Upper lobe of left lung (tissue), 6 donors: Measurements from ENCODE around the gene LCMT1. TPM values are rescaled to one million over a fixed set of nuclear protein-coding genes. Genes with fewer than 3 reads are reported as not detected.

Experiments used
- ATAC-seq, 2 donors: fragments of 200-7000 bp; cut with Tn5 transposase; one replicate each; pipeline ENCODE4 v1.9.1; 2022; ENCODE audit warnings: mild to moderate bottlenecking in 2 of 2, moderate library complexity in 2 of 2; ENCODE audit not compliant: low FRiP score in 2 of 2
- DNase-seq, 2 donors: peaks; one replicate each; pipeline ENCODE4 v3.0.0-alpha.2; 2019 to 2020
- H3K27ac ChIP-seq, 4 donors: fragments of 200-600 bp; sonication (generic); one replicate each; pipeline ENCODE4 v1.5.1; 2016 to 2019
- H3K27me3 ChIP-seq, 4 donors: fragments of 200-600 bp; sonication (generic); one replicate each; pipeline ENCODE4 v1.5.1; 2017 to 2019
- H3K36me3 ChIP-seq, 4 donors: fragments of 200-600 bp; sonication (generic); one replicate each; pipeline ENCODE4 v1.5.1; 2016 to 2019
- H3K4me1 ChIP-seq, 4 donors: fragments of 200-600 bp; sonication (generic); one replicate each; pipeline ENCODE4 v1.5.1; 2018 to 2019
- H3K4me3 ChIP-seq, 4 donors: fragments of 200-600 bp; sonication (generic); one replicate each; pipeline ENCODE4 v1.5.1; 2017 to 2019; ENCODE audit warnings: mild to moderate bottlenecking in 2 of 4, moderate library complexity in 1 of 4
- H3K9me3 ChIP-seq, 4 donors: fragments of 200-600 bp; sonication (generic); one replicate each; pipeline ENCODE4 v1.5.1; 2018 to 2019
- EP300 ChIP-seq, 4 donors: sonication (generic); formaldehyde crosslinking; IDR thresholded peaks; one replicate each; pipeline ENCODE4 v1.5.1; 2017; ENCODE audit warnings: antibody characterized with exemption in 4 of 4, control low read depth in 2 of 4
- POLR2A ChIP-seq, 4 donors: fragments of 450-650 bp; IDR thresholded peaks; one replicate each; pipeline ENCODE4 v1.5.1; 2016 to 2017; ENCODE audit warnings: antibody characterized with exemption in 4 of 4, mild to moderate bottlenecking in 2 of 4
- POLR2AphosphoS5 ChIP-seq, 2 donors: sonication (generic); formaldehyde crosslinking; IDR thresholded peaks; one replicate each; pipeline ENCODE4 v1.5.1; 2017; ENCODE audit warnings: antibody characterized with exemption in 2 of 2
- WGBS, 2 donors: methylation state at CpG; one replicate each; pipeline ENCODE4 v1.1.5; 2017 to 2018; 5-methylcytosine and 5-hydroxymethylcytosine counted together
- total RNA-seq, 6 donors: library from RNA; depleted of rRNA in 4 of 6; stranded (reverse); fragments of >200 nt in 4 of 6; gene quantifications; one replicate each; pipeline versions ENCODE4 v1.1.0 to v1.2.1, GENCODE V29; 2016 to 2021
- TF ChIP-seq, protein P1 (sequence below), 6 experiments: fragments of 450-650 bp in 4 of 6; fragments of 200-600 bp in 2 of 6; sonication (generic) in 2 of 6; IDR thresholded peaks; one replicate each; pipeline ENCODE4 v1.5.1; 2016 to 2019; ENCODE audit warnings: antibody characterized with exemption in 6 of 6
- donor health status: DM: no; HTN: no; CAD: no; lungs with moderate emphysema.
- donor health status: DM: no; HTN: yes; CAD: no; lungs with severe emphysema.

LCMT1 gene
- total RNA-seq, 6 donors from 2014 or later = 20.8 to 37.8 (median 31.7) TPM

DNA sequence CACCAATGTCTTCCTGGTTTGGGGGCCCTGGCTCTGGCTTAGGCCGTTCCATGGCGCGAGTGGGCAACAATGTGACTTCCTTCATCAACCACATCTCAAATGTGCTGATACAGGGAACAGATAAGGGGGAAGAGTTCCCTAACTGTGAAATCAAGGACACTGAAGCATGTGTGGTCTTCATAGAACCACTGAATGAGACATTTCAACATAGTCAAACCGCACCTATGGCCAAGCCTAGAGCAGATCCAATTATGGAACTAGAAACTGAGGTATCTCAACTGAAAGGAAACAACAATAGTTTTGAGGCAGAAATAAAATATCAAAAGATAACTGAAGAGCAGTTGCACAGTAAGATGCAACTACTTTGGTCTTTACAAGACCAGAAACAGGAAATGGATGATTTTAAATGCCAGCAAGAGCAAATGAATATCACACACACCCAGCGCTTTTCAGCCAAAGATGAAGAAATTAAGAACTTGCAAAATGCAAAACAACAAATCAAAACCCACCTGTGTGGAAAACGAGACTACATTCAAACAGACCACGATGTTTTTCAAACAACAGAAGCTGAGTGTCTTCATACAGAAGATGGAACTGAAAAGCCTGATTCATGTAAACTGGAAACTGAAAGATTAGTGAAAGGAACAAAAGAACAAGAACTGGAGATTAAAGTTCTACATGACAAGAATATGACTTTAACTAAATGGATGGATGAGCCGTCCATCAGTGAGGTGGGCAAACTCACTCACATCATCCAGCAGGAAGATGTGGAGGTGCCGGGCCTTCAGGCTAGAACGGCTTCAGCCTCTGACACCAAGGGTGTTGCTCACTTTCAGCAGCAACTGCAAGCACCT is 18.1 kb upstream of the LCMT1 start:
- no peaks in the 10 kb centered on the region for H3K4me1 ChIP-seq
- H3K27me3 ChIP-seq = no peaks in the 10 kb centered on the region
- H3K27ac ChIP-seq = no peak overlapping the region
- no peak overlapping the region for H3K4me3 ChIP-seq
- TF ChIP-seq, protein P1, sequence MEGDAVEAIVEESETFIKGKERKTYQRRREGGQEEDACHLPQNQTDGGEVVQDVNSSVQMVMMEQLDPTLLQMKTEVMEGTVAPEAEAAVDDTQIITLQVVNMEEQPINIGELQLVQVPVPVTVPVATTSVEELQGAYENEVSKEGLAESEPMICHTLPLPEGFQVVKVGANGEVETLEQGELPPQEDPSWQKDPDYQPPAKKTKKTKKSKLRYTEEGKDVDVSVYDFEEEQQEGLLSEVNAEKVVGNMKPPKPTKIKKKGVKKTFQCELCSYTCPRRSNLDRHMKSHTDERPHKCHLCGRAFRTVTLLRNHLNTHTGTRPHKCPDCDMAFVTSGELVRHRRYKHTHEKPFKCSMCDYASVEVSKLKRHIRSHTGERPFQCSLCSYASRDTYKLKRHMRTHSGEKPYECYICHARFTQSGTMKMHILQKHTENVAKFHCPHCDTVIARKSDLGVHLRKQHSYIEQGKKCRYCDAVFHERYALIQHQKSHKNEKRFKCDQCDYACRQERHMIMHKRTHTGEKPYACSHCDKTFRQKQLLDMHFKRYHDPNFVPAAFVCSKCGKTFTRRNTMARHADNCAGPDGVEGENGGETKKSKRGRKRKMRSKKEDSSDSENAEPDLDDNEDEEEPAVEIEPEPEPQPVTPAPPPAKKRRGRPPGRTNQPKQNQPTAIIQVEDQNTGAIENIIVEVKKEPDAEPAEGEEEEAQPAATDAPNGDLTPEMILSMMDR (IDR thresholded peaks at IDR 0.05) = no peak
- TF ChIP-seq EP300 (IDR thresholded peaks at IDR 0.05) (no peak), POLR2AphosphoS5 (IDR thresholded peaks at IDR 0.05) (no peak), POLR2A (IDR thresholded peaks at IDR 0.05) (no peak)
- DNase-seq (no peak), ATAC-seq (peak in 1 of 2 donors; percentile 19)
- H3K9me3 ChIP-seq = no peaks in the 10 kb centered on the region
- no peaks in the 10 kb centered on the region for H3K36me3 ChIP-seq
- WGBS, 2 donors = 64 to 68% methylated on average over 10 of the region's 10 CpGs

DNA sequence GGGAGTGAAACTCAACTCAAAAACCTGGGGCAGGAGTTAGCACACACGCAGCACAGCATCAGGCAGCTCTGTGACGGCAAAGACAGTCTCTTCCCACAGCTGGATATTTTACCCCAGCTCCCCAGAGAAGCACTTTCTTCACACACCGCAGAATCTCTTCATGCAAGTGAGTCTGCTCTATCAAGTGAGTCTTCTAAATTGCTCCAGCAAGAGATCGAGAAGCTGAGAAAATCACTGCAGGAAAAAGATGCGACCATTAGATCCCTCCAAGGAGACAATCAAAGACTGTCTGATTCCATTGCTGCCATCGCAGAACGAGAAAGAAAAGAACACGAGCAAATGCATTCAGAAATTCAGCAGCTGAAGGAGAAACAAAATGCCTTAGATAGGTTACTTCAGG is 16.9 kb upstream of the LCMT1 start:
- no peak for DNase-seq
- 65 to 73% methylated on average over 8 of the region's 8 CpGs for WGBS, 2 donors
- H3K4me3 ChIP-seq = no peak overlapping the region

DNA sequence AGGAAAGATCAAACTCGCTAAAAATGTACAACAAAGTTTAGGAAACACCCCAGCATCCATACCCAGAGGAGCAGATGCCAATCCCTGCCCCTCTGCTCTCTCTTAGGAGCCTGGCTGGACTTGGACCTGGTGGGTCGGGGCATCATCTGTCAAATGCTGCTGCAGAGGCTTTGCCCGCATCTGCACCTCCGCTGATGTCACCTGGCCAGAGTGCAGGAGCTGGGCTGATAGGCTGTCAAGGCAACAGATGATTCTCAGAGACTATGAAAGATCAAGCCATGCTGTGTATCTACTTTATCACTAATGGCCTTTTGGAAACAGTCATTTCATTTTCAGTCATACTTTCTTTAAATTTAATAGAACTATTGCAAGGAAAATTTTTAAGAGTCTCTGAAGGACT is 15.9 kb upstream of the LCMT1 start:
- Histone ChIP-seq H3K9me3 (no peaks in the 10 kb centered on the region), H3K4me3 (no peak overlapping the region), H3K36me3 (no peaks in the 10 kb centered on the region), H3K27me3 (no peaks in the 10 kb centered on the region), H3K4me1 (no peaks in the 10 kb centered on the region), H3K27ac (no peak overlapping the region)
- TF ChIP-seq EP300 (IDR thresholded peaks at IDR 0.05) (no peak), POLR2AphosphoS5 (IDR thresholded peaks at IDR 0.05) (no peak), POLR2A (IDR thresholded peaks at IDR 0.05) (no peak)
- TF ChIP-seq, protein P1 (IDR thresholded peaks at IDR 0.05) = no peak
- DNase-seq (no peak), ATAC-seq (no peak)
- 73 to 81% methylated on average over 4 of the region's 4 CpGs for WGBS, 2 donors

More for the DNA sequence above, 16.9 kb upstream of the LCMT1 start:
- no peaks in the 10 kb centered on the region for H3K36me3 ChIP-seq
- H3K9me3 ChIP-seq = no peaks in the 10 kb centered on the region
- no peak overlapping the region for H3K27ac ChIP-seq
- H3K27me3 ChIP-seq = no peaks in the 10 kb centered on the region
- no peak for ATAC-seq
- TF ChIP-seq POLR2A (IDR thresholded peaks at IDR 0.05) (no peak), POLR2AphosphoS5 (IDR thresholded peaks at IDR 0.05) (no peak), EP300 (IDR thresholded peaks at IDR 0.05) (no peak)
- TF ChIP-seq, protein P1 (IDR thresholded peaks at IDR 0.05) = no peak
- no peaks in the 10 kb centered on the region for H3K4me1 ChIP-seq

DNA sequence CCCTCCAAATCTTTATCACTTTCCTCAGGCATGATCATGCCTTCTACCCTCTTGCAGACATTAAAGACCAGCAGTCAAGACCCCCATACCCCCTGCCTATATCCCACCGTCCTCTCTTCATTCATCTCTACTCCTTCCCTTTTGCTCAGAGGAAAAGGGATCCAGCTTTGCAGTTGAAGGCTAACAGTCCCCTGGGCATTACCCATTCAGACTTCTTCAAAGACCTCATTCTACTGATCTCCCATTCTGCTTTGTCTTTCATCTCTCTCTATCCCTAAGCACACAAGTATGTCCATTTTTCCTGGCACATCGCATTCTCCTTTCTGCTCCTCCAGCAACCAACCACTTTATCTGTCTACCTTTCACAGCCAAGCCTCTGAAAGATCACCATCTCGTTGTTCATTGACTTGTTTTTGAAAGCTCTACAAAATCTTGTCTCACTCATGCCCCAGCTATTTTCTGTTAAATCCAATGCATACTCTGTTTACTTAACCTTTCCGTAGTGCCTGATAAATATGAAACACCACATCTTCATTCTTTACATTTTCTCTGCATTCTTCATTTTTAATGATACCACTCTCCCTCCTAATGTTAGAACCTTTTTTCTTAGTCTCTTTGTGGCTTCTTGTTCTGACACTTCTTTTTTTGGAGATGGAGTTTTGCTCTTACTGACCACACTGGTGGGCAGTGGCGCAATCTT is 14.1 kb upstream of the LCMT1 start:
- no peak overlapping the region for H3K4me3 ChIP-seq
- ATAC-seq = no peak
- H3K9me3 ChIP-seq = no peaks in the 10 kb centered on the region
- no peaks in the 10 kb centered on the region for H3K4me1 ChIP-seq
- H3K36me3 ChIP-seq = no peaks in the 10 kb centered on the region
- 60 to 69% methylated on average over 5 of the region's 5 CpGs for whole genome bisulfite sequencing, 2 donors
- DNase-seq = no peak
- TF ChIP-seq, protein P1 (IDR thresholded peaks at IDR 0.05) = no peak
- TF ChIP-seq POLR2A (IDR thresholded peaks at IDR 0.05) (no peak), POLR2AphosphoS5 (IDR thresholded peaks at IDR 0.05) (no peak), EP300 (IDR thresholded peaks at IDR 0.05) (no peak)
- no peaks in the 10 kb centered on the region for H3K27me3 ChIP-seq
- H3K27ac ChIP-seq = no peak overlapping the region
